ENCODE data around the gene EID3.
"Not testable (repeated sequence)": the region's sequence is repeated elsewhere in the genome, so short reads cannot be mapped to it uniquely, and the experiment has no call there.

EID3 gene
- total RNA-seq: 7.0 to 19.5 reads per million in 2 donors

DNA sequence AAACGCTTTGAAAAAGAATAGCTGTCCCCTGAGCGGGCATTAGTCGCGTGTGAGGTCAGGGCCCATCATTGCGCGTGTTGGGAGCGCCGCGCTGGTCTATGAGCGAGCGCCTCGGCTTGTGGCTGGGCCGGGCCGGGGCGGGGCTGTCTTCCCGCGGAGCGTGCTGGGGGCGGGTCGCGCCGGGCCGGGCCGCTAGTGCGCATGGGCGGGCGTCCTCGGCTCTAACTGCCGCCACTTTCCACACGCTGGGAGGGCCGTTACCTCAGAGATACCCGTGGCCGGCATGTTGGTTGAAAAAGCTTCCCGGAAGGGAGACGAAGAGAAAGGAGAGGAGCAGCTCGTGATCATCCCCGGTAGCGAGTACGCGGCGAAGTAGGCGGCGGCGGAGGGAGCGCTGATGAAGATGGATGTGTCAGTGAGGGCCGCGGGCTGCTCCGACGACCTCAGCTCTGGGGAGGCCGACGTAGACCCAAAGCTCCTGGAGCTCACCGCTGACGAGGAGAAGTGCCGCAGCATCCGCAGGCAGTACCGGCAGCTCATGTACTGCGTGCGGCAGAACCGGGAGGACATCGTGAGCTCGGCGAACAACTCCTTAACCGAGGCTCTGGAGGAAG lies at the start of gene EID3:
Gene EID3 (plus strand): TSS at position 202 of the 614 bp plus-strand sequence. CDS start 196 bp downstream, at position 398.
- DNase-seq: peak; percentile 86

DNA sequence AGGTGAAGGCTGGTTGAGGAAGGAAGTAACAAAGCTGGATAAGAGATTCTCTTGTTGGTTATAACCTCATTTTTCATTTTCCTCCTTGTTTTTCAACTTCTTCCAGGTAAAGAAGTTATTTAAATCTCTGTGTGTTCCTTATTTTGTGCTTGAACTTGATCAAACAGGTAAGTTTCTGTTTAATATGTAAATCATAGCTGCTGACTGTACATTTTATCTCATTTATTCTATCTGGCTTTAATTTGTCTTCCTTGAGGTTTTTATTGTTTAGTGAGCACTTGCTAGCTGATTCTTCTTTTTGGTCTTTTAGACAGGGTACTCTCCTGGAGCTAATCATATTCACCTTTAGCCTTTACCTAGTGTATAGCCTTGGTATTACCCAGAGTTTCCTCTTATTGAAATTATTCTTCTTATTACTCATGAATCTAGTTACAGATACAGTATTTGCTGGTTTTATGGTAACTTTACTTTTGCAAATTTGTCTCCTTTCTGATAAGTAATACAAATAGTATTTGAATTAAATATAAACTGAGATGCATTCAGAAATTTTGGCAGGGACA lies 45.5 kb upstream of the EID3 start:
- no peak for DNase-seq

DNA sequence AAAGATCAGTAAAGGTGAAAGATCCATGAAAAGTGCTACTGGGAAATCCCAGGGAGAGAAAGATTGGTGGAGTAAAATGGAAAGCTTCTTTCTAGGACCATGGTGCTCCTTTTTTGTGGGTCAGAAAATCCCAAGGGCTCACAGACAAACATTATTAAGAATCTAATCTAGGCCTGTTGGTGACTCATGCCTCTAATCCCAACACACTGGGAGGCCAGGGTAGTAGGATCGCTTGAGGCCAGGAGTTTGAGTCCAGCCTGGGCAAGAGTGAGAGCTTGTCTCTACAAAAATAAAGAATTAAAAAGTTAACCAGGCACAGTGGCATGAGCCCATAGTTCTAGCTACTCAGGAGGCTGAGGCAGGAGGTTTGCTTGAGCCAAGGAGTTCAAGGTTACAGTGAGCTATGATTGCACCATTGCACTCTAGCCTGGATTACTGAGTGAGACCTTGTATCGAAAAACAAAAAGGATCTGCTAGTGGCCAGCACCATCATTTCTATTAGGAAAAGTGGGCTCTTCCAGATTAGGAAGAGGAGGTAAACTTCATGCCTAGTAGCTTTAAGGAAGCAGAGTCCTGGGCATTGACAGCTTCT lies 45.0 kb upstream of the EID3 start:
- no peak for DNase-seq

DNA sequence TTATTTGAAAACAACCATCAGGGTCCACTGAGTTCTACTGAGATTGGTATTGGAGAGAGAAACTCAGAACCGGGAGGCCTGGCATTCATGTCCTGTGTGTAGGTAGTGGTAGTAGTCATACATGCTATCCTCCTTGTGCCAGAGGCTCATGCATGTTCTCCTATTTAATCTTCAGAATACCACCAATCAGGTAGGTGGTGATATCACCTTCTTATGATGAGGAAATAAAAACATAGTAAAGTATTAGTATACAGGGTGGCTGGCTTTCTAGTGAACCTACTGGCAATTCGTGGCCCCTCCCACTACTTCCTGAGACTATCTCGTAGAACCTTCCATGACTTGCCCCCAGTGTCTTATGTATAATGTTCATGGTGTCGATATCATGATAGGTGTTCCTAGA lies 40.5 kb upstream of the EID3 start:
- DNase-seq: no peak

DNA sequence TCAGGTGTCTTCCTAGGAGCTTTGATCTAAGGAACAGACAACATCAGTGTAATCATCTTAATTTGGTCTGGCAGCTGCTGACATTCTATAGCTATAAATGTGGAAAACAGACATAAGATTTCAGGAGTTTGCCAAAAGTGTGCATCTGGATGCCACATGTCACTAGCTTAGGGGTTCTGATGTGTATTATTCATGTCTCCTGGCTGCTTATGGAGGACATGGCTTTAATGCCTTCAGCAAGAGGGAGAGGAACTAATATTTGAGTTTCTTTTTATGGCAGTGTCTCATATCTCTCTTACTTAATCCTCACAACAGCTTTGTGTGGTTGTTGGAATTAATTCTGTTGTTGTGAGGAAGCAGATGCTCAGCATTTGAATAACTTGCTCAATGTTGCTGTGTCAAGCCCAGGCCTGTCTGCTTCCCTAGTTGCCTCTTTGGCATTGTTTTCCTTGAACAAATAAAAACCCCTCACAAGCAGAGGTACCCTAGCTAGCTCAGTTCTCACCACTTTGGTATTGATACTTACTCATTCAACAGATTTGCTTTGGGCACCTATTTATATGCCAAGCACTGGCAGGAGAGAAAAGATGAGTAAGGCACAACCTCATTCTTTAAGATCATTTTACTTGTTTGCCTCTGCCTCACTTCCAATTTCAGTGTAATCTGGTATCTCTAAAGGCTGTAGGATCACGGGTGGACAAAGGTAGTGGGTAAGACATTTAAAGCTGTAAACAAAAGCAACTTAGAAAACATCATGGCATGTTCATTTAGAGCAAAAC lies 39.8 kb upstream of the EID3 start:
- DNase-seq: no peak

DNA sequence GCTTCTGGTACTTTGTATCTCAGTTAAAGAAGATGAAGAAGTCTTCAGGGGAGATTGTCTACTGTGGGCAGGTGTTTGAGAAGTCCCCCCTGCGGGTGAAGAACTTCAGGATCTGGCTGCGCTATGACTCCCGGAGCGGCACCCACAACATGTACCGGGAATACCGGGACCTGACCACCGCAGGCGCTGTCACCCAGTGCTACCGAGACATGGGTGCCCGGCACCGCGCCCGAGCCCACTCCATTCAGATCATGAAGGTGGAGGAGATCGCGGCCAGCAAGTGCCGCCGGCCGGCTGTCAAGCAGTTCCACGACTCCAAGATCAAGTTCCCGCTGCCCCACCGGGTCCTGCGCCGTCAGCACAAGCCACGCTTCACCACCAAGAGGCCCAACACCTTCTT lies 38.1 kb upstream of the EID3 start:
- DNase-seq: not testable (repeated sequence)

DNA sequence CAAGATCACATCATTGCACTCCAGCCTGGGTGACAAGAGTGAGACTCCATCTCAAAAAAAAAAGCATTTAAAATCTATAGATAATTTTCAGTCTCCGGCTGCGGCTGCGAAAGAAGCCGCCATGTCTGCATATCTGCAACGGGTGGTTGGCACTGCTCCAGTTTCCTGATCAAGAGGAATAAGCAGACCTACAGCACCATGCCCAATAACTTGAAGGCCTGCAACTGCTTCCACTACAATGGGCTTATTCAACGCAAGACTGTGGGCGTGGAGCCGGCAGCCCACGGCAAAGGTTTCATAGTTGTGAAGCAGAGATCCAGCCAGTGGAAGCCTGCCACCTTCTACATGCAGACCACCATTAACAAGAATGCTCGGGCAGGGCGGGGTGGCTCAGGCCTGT lies 30.6 kb upstream of the EID3 start:
- DNase-seq: no peak

DNA sequence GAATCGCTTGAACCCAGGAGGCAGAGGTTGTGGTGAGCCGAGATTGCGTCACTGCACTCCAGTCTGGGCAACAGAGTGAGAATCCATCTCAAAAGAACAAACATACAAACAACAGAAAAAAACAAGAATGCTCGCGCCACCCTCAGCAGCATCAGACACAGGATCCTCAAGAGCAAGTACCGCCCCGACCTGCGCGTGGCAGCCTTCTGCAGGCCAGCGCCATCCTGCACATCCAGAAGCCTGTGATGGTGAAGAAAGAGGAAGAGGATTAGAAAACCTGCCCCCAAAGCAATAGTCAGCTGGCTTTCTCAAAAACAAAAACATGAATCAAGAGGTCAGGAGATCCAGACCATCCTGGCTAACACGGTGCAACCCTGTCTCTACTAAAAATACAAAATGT lies 30.0 kb upstream of the EID3 start:
- DNase-seq: no peak

DNA sequence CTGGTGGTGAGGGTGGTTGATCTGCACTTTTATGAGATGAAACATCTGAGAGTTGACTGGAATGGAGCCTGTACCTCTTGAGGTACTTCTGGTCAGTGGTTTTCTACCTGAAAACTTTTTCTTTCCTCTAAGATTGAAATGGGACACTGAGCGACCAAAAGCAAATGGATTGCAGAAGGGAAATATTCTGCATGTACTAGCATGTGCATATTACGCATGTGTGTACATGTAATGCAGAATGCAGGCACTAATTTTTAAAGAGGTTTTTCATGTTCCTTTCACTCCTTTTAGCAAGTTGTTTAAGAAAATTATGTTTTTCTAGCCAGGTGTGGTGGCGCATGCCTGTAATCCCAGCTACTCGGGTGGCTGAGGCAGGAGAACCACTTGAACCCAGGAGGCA lies 28.7 kb upstream of the EID3 start:
- no peak for DNase-seq

DNA sequence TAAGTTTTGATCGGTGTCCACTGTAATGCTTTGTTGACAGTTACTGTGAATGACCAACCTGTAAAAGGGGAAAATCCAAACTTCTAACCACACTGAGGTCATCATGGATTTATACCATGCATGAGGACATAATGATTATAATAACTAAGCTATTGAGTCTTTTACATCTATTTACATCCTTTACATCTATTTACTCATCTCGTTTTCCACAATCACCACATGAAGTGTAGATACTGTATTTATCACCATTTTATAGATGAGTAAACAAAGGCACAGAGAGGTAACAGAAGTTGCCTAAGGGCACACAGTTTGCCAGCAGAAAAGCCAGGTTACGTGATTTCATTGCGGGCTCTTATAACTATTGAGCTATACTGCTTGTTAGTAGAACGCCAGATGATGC lies 27.9 kb upstream of the EID3 start:
- DNase-seq: no peak

DNA sequence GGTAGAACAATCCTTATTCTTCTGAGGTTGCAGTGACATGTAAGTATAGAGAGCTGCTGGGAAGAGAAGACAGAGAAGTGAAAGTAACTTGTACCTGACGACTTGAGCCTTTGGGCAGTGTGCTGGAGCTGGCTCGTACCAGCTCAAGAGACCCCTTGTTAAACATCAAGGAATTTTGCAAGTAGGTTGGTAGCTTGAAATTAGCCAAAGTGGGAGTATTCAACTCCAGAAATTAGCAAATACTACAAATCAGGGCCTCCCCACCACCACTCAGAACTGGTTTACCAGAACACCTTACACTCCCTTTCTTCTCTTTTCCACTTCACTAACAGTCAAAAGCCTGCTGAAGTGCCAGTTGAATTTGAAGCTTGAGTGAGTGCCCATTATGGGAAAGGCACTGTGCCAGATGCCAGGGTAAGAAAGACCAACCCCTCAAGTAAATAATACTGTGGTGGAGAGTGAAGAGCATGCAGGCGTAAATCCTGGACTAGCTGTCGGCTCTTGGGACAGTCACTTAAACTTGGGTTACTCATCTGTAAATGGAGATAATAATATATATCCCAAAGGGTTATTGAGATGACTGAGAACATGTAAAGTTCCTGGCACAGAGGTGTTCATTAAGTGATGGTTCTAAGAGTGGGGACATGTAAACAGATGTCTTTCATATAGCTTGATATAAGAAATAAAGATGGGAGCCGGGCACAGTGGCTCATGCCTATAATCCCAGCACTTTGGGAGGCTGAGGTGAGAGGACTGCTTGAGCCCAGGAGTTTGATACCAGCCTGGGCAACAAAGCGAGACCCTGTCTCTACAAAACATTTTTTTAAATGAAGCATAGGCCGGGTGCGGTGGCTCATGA lies 27.0 kb upstream of the EID3 start:
- no peak for DNase-seq

DNA sequence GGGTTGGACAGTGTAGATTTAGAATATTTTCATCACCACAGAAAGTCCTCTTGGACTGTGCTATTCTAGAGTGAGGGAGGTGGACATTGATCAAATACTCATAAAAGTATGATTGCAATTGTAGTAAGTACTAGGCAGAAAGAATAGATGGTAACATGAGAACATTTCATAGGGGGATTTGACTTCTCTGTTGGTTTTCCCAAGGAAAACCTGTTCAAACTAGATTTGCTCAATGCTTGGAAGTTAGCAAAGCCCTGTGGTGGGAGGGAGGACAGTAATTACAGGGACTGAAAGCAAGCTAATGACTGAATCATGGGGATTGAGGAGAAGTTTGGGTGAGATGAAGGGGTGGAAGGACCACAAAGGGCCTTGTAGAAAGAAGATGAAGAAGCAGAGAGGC lies 24.4 kb upstream of the EID3 start:
- DNase-seq: no peak

DNA sequence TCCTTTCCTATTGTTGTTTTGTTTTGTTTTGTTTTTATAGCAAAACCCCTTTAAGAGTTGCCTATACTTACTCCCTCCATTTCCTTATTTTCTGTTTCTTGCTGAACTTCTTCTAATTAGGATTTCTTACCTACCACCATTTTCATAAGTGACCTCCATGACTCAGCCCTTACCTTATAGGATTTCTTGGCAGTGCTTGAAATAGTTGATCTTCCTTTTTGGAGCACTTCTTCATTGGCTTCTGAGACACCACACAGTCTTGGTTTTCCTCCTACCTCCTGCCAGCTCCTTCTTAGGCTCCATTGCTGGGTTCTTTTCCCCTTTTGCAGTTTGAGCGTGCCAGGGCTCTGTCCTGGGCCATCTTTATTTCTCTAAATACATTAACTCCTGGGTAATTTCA lies 23.4 kb upstream of the EID3 start:
- no peak for DNase-seq

DNA sequence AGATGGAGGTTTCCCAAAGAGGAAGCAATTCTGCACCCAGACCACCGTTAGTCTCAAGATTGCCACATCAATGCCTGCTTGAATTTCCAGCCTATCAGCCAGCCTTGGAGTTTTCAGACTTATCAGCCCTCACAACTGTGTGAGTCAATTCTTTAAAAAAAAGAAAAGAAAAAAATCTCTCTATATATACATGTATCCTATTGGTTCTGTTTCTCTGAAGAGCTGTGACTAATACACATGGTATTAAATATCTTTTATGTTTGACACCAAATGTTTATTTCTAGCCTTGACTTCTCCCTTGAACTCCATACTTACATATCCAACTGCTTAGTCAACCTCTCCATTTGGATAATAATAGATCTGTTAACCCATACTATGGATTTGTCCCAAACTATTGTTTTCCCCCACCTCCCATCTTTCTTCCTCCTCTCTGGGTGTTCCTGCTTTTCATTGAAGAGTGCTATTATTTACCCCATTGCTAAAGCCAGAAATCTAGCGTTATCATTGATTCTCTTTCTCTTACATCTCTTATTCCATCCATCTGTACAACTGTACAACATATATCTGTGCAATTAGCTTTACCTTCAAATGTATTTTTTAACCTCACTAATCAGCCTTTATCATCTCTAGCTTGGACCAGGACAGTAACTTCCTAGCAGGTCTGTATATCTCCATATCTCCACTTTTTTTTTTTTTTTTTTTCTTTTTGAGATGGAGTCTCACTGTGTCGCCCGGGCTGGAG lies 22.7 kb upstream of the EID3 start:
- DNase-seq: no peak

DNA sequence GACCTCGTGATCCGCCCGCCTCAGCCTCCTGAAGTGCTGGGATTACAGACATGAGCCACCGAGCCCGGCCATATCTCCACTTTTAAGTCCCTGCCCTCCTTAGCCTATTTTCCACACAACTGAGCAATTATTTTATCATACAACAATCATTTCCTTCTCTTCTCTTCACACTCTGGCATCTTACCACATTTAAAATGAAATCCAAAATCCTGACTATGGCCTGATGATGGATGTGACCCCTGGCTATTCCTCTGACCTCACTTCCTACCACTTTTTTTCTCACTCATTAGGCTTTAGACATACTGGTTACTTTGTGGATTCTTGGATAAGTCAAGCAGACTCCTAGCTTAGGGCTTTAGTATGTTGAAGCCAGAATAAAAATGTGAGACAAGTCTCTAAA lies 21.9 kb upstream of the EID3 start:
- no peak for DNase-seq

DNA sequence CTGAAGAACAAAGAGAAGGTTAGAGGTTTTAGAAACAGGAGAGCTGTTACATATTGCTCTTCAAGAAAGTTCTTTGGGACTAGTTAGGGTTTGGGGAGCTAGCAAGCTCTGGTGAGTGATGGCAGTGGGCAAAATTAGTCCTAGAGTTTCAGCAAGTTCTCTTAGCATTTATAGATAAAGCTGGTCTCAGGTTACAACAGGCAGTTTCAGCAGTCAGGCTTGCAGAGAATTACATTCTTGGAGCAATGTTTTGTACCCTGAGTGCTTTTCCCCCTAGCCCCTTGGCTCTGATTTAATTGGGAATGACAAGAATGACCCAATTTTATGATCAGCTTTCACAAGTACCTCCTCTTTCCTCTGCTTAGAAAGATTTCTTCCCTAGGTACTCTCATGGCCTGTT lies 21.4 kb upstream of the EID3 start:
- no peak for DNase-seq

DNA sequence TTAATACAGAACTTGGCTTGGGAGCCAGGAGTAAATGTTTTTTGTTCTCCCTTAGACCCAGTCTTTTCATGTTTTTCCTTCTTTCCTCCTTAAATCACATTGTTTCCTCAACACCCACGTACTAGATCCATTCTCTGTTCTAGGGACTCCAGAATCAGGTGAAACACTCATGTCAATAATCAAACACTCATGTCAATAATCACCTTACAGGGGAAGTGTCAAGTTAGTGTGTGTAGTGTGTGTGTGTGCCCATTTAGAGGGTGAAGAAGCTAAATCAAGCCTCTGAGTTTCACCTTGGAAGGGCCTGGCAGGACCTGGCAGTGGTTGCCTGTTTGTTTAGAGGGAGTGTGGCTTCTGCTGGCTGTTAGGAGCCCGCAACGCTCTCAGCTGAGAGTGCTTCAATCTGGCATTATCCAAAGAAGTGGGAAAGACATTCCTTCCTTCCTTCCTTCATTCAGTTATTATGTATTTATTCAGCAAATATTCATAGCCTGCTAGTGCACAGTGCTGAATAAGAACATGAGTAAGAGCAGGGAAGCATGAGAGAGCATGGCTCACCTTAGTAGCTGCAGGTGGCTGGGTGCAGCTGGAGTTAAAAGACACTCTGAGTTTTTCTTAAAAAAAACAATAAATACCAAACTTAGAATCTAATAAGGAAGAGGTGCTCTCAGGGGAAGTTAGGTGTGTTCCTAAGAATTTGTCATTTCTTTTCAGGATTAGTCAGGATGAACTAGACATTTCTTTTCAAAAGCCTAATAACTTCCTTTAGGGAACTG lies 17.6 kb upstream of the EID3 start:
- no peak for DNase-seq

DNA sequence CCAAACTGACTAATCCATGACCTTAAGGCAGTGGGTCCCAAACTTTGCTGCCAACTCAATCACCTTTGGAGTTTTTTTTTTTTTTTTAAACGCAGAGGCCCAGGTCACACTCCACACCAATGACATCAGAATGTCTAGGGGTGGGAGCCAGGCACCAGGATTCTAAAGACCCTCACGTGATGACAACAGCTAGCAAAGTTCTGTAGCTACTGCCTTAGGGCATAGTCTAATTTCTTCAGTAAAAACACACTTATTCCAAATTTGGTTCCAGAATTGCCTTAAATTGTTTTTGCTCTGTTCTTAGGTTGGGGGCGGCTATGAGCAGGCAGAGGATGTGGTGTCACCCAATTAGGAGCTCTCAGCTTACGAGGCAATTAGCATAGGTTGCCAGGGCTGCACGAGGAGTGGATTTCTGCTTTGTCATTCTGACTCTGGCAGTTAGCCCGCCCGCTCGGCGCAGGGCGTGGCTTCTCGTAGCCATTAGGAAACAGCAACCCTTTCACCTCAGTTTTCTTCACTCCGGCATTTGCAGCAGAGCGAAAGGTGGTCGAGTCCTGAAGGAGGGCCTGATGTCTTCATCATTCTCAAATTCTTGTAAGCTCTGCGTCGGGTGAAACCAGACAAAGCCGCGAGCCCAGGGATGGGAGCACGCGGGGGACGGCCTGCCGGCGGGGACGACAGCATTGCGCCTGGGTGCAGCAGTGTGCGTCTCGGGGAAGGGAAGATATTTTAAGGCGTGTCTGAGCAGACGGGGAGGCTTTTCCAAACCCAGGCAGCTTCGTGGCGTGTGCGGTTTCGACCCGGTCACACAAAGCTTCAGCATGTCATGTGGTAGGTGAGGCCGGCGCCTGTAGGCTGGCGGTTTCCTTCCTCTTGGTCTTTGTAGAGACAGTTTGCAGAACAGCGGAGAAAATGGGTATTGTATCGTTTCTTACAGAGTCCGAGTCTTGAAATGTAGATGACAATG lies 16.7 kb upstream of the EID3 start:
- peak; percentile 74 for DNase-seq

DNA sequence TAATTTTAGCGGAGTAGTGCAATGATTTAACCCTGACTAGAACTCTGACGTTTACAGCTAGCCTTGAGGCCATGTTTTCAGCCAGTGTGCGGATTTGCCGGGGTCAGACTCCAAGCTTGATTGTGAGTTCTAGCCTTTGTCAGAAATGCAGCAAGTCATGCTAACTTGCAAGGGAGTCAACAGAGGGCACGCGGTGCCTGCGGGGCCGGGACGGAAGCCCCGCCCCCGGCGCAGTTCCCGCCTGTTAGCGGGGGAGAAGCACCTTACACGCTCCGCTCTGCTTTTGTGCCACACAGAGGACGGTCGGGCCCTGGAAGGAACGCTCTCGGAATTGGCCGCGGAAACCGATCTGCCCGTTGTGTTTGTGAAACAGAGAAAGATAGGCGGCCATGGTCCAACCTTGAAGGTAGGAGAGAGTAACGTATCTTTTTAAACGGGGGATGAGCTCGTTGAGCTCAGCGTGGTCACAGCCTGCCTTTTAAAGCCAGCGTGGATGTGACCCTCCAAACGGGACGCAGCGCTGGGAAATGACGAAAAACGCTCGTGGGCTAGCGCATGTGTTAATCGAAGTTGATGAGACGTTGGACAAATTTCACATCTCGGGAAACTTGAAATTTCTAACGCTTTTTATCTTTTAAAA lies 14.8 kb upstream of the EID3 start:
- DNase-seq: peak; percentile 73

DNA sequence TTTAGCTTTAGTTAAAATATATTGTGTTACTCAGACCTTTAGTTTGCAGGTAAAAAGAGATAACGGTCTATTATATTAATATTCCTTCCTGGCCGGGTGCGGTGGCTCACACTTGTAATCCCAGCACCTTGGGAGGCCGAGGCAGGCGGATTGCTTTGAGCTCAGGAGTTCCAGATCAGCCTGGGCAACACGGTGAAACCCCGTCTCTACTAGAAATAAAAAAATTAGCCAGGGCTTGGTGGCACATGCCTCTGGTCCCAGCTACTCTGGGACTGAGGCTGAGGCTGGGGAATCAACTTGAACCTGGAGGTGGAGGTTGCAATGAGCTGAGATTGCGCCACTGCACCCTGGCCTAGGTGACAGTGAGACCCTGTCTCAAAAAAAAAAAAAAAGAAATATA lies 13.2 kb upstream of the EID3 start:
- no peak for DNase-seq
